HG03442 (cell line): ENCODE data around the gene MTMR12.
A peak's percentile ranks its signal among the peaks of the same experiment; 100 is the strongest.

Experiments
- ATAC-seq: cut with Tn5 transposase; IDR thresholded peaks from one replicate; pipeline ENCODE4 v1.9.1; 2021; ENCODE audit warnings: mild to moderate bottlenecking, moderate library complexity; ENCODE audit not compliant: unreplicated experiment

MTMR12 gene

GRCh38 chr5:32277798-32278197 is 34.9 kb downstream of the MTMR12 start:
- ATAC-seq = peak; percentile 39

DNA sequence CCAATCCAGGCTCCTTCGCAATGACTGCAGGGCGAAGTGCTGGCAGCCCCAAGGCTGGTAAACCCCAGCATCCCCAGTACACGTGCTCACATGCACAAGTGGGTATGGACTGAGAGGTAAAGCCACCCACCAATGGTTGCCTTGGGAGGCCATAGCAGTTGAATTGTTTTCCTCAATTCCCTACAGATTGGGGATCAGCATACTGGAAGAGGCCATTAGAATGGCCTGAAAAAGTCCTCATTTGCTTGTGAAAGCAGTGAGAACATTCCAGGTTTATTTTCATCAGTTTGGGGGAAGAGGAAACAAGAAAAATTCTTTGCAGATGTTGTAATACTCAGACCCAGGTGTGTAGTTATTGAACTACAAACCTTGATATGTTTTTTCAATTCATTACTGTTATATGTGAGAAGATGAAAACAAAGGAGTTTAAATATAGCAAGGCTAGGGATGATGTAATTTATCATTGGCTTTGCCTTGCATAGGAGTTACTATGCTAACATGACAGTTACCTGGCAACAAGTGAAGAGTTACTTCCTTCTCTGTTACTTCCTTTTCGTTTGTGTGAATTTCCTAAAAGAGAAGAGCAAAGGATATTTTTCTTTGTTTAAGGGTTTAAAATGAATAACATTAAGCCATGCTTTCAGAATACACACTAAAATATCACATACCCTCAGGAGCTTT is 36.4 kb downstream of the MTMR12 start:
- ATAC-seq = no peak

GRCh38 chr5:32275396-32275741 is 37.4 kb downstream of the MTMR12 start:
- ATAC-seq = no peak

- no peak for ATAC-seq
Measured at GRCh38 chr5:32274548-32275395, 38.0 kb downstream of the MTMR12 start.

DNA sequence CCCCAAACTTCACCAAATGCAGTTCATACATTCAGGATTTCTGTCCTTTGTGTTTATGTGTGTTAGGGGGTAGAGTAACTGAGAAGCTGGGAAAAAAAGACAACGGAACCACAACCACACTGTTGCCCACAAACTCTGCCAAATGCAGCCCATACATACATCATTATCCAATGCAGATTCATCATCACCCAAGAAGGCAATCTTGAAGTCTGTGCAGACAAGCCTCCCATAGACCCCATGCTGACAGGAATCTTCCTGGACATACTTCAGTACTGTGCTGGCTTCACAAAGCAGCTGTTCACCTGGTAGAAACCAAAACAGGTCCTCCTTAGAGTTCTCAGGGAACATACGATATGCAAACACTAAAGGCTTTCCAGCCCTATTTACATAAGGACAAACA is 38.9 kb downstream of the MTMR12 start:
- no peak for ATAC-seq

GRCh38 chr5:32272746-32273145 is 40.0 kb downstream of the MTMR12 start:
- no peak for ATAC-seq

DNA sequence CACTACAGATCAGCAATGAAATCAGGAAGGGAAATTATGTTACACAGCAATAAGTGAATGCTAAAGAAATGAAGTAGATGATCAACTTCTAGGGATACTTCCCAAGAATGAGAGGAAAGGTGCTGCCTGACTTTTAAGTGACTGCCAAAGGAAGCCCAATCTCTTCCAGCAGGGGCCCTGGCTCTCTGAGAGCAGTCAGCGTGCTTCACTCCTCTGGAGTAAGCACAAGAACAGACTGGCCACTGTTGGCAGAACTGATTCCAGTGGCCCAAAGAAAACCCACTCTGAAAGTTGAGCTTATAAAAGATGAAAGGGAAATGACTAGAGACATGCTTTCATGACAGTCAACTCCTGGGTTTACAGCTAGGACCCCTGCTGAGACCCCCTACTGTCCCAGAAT is 41.8 kb downstream of the MTMR12 start:
- ATAC-seq = no peak

DNA sequence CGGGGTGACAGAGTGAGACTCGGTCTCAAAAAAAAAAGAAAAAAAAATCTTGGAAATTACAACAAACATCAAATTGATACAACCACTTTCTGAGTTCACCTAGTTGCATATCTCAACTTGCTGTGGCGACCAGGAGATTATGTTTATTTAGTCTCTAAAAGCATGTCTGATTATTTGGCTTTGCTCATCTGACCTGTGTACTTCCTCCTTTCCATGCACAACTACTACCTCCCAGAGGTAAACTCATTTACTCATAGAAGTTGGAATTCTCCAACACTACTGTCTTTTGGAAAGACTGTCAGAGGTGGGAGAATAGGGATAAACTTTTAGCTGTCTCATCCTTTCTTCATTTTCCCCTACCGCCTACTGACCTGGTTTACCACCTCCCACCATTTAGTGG is 42.6 kb downstream of the MTMR12 start:
- no peak for ATAC-seq

- no peak for ATAC-seq
Measured at GRCh38 chr5:32265902-32266301, 46.8 kb downstream of the MTMR12 start.

- ATAC-seq = no peak
Measured at GRCh38 chr5:32264957-32265572, 47.7 kb downstream of the MTMR12 start.

DNA sequence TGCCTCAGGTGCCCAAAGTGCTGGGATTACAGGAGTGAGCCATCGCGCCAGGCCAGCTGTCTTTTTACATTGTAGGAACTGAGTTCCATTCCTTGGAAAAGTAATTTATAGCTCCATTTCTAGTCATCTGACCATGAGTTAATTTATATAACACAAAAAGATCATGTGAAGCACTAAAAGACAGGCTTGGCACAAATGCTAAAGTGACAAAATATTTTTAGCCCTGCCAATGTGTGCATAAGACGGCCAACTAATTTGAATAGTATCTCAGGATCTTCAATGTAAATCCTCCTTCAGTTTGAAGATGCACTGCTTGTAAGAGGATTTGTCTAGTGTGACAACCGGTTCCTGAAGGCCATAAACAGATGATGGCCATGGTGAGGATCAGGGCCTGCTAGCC is 49.1 kb downstream of the MTMR12 start:
- no peak for ATAC-seq

- ATAC-seq = peak; percentile 94
Measured at GRCh38 chr5:32261198-32261597, 51.5 kb downstream of the MTMR12 start.

DNA sequence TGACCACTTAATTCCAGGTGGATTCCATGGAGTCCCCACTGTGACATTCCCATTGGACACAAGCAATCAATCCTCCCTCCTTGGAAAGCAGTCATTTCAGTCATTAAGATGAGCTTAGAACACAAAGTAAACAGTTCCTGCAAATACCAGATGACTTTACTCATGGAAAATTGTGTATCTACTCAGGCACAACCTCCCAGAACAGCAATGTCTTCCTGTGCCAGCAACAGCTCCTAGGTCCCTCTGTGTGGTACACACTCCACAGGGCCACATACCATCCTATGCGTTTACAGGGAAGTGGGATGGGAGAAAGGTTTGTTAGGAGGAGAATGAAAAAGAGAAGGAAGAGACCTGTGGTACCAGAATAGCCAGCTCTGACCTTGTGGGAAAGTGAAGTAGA is 53.7 kb downstream of the MTMR12 start:
- ATAC-seq = no peak

DNA sequence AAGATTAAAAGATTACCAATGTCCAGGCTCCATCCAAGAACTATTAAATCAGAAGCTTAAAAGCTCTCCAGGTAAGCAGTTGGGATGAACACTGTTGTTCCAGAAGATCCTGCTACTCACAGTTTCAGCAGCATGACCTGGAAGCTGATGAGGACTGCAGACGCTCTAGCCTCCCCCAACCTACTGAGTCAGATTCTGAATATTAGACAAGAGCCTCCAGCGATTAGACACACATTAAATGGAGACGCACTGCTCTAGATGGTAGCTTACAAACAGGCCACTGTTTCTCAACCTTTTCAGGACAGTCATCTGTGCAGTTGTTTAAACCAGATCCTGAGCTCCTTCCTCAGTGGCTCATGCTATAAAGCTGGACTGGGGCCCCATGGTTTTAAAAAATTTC is 54.3 kb downstream of the MTMR12 start:
- no peak for ATAC-seq

GRCh38 chr5:32255540-32255900 is 57.2 kb downstream of the MTMR12 start:
- no peak for ATAC-seq

DNA sequence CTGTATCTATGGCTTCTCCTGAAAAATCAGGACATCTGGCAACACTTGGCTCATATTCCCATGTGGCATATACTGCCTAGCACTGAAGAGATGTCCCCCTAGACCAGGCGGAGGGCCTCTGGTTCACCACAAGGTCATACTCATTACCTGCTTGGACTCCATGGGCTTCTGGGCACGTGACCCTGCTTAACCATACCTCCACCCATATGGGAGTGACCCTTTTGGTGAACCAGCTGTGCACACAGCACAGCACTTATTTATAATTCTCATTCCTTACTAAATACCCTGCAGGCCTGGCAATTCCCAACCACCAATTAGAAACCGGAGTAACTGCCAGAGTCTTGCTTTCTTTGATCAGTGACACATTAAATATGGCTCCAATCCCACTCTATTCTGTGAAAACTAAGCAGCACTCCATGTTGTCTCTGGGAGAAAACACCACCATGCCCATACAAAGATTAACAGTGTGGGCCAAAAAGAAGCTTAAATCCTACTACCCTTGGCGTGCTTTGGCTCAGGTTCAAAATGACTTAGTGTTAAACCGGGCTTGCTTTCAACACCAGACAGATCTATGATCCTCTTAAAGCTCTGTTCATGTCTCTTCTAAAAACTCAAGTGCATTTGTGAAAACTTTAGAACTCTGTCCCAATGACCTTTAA is 57.7 kb downstream of the MTMR12 start:
- no peak for ATAC-seq

- ATAC-seq = no peak
Measured at GRCh38 chr5:32251871-32252458, 60.8 kb downstream of the MTMR12 start.

- ATAC-seq = no peak
Measured at GRCh38 chr5:32249668-32250067, 63.1 kb downstream of the MTMR12 start.

- ATAC-seq = no peak
Measured at GRCh38 chr5:32245742-32246141, 67.0 kb downstream of the MTMR12 start.

DNA sequence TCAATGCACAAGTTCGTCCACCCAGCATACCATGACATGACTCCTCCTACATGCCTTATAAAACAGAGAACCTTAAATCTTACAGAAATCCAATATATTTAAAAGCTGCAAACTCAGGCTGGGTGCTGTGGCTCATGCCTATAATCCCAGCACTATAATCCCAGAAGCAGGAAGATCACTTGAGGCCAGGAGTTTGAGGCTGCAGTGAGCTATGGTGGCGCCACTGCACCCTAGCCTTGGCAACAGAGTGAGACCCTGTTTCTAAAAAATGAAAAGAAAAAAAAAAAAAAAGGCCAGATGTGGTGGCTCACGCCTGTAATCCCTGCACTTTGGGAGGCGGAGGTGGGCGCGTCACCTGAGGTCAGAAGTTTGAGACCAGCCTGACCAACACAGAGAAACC is 68.7 kb downstream of the MTMR12 start:
- no peak for ATAC-seq

- ATAC-seq = no peak
Measured at GRCh38 chr5:32241034-32241783, 71.5 kb downstream of the MTMR12 start.
